Psoas muscle (tissue), 8 donors: ENCODE measurements around the gene ALDOC. TPM values are rescaled to one million over a fixed set of nuclear protein-coding genes. Genes with fewer than 3 reads are reported as not detected.
"Not testable (repeated sequence)": the region's sequence is repeated elsewhere in the genome, so short reads cannot be mapped to it uniquely, and the experiment has no call there.

Experiments used
- ATAC-seq, 4 donors: fragments of 200-7000 bp; cut with Tn5 transposase; one replicate each; pipeline ENCODE4 v1.9.1; 2020; ENCODE audit warnings: moderate library complexity in 3 of 4, mild to moderate bottlenecking in 2 of 4
- DNase-seq, 2 donors: peaks; one replicate each; pipeline ENCODE4 v3.0.0-alpha.2; 2020
- H3K27ac ChIP-seq: fragments of 200-600 bp; one replicate; pipeline ENCODE4 v1.8.0; 2022
- H3K27me3 ChIP-seq, 3 donors: fragments of 200-600 bp in 1 of 3; one replicate each; pipeline versions ENCODE4 v1.6.1 to v1.8.0; 2013 to 2022; ENCODE audit warnings: low read length in 2 of 3, mild to moderate bottlenecking in 2 of 3, moderate library complexity in 1 of 3; ENCODE audit not compliant: insufficient read depth in 3 of 3
- H3K36me3 ChIP-seq, 2 donors: fragments of 200-600 bp in 1 of 2; one replicate each; pipeline versions ENCODE4 v1.6.1 to v1.8.0; 2013 to 2022; ENCODE audit warnings: low read depth in 1 of 2, mild to moderate bottlenecking in 1 of 2, moderate library complexity in 1 of 2; ENCODE audit not compliant: insufficient read depth in 1 of 2
- H3K4me1 ChIP-seq: fragments of 200-600 bp; one replicate; pipeline ENCODE4 v1.8.0; 2022
- H3K4me3 ChIP-seq: fragments of 200-600 bp; one replicate; pipeline ENCODE4 v1.8.0; 2022; ENCODE audit warnings: mild to moderate bottlenecking
- H3K9me3 ChIP-seq: fragments of 200-600 bp; one replicate; pipeline ENCODE4 v1.8.0; 2022
- CTCF ChIP-seq: fragments of 200-600 bp; IDR thresholded peaks from one replicate; pipeline ENCODE4 v1.8.0; 2022; ENCODE audit warnings: antibody characterized with exemption
- WGBS, 3 donors: extraction: QIAGEN DNeasy Blood & Tissue Kit; methylation state at CpG; one replicate each; pipeline versions ENCODE4 v1.1.6 to v1.1.7; 2013; 5-methylcytosine and 5-hydroxymethylcytosine counted together
- intact Hi-C, 2 donors: fragments of 100-400 bp; cut with DNase I; formaldehyde crosslinking; loops; one replicate each; pipeline versions ENCODE4 v1.11.0 to v1.14.2; 2022
- polyA plus RNA-seq, 3 donors: library from polyadenylated mRNA; stranded (reverse); fragments of 200-250 nt; gene quantifications; one replicate each; pipeline ENCODE4 v1.2.3, GENCODE V29; 2013
- total RNA-seq, 4 donors: library from RNA; stranded (reverse); fragmentation: NEBNext Ultra II Directional in 2 of 4; extraction: Animal tissue kit (Norgen Biotek cat#: 25700) in 2 of 4; gene quantifications; one replicate each; pipeline versions ENCODE4 v1.2.1 to v1.2.4, GENCODE V29; 2021 to 2023
- donor health status: healthy with polysubstance abuse.
- donor health status: DM: no; HTN: no; CAD: no; lungs with moderate emphysema.
- donor health status: Bipolar disorder and iron deficiency.
- donor health status: healthy.
- donor health status: DM: yes; HTN: yes; CAD: no.
- donor health status: DM: no; HTN: no; CAD: no.
- donor health status: DM: no; HTN: no; CAD: no.
- donor health status: DM: yes; HTN: yes; CAD: no.

ALDOC gene
- total and polyA plus RNA-seq, 7 donors: 1.2 to 2.9 (median 1.7) TPM

GRCh38 chr17:28579526-28579925 is 2.8 kb upstream of the ALDOC start:
- Histone ChIP-seq H3K27ac (no peak overlapping the region), H3K36me3 (no peaks in the 10 kb centered on the region), H3K4me3 (no peak overlapping the region), H3K9me3 (no peaks in the 10 kb centered on the region), H3K27me3 (no peaks in the 10 kb centered on the region), H3K4me1 (no peaks in the 10 kb centered on the region)
- ATAC-seq (no peak), DNase-seq (no peak)
- no peak for TF ChIP-seq CTCF
- WGBS, 3 donors: 85 to 95% (median 92%) methylated on average over 4 of the region's 4 CpGs
- intact Hi-C loops: no loop called here

- H3K4me1 ChIP-seq: no peaks in the 10 kb centered on the region
- H3K27me3 ChIP-seq: no peaks in the 10 kb centered on the region
- no peak for DNase-seq
- no peaks in the 10 kb centered on the region for H3K36me3 ChIP-seq
- TF ChIP-seq CTCF: no peak
- 98 to 99% (median 99%) methylated on average over 8 of the region's 8 CpGs for WGBS, 3 donors
- ATAC-seq: no peak
- no peak overlapping the region for H3K27ac ChIP-seq
- intact Hi-C loops: no loop called here
- H3K9me3 ChIP-seq: no peaks in the 10 kb centered on the region
- no peak overlapping the region for H3K4me3 ChIP-seq
These were observed 1.8 kb upstream of the ALDOC start for GRCh38 chr17:28578246-28579195.

- no peak overlapping the region for H3K27ac ChIP-seq
- ATAC-seq (no peak), DNase-seq (no peak)
- H3K9me3 ChIP-seq: no peaks in the 10 kb centered on the region
- H3K4me3 ChIP-seq: no peak overlapping the region
- no peak for TF ChIP-seq CTCF
- H3K36me3 ChIP-seq: no peaks in the 10 kb centered on the region
- no peaks in the 10 kb centered on the region for H3K27me3 ChIP-seq
- peaks cover under 1% of the 10 kb centered on the region for H3K4me1 ChIP-seq
- intact Hi-C loops: no loop called here
- 98 to 100% (median 100%) methylated on average over 3 of the region's 3 CpGs for WGBS, 3 donors
These were observed 750 bp upstream of the ALDOC start for GRCh38 chr17:28577466-28577824.

GRCh38 chr17:28576016-28576415 is 679 bp downstream of the ALDOC start:
- WGBS, 3 donors: 63 to 72% (median 66%) methylated on average over 3 of the region's 3 CpGs
- ATAC-seq, intact Hi-C loops, H3K4me1 ChIP-seq, H3K27ac ChIP-seq, H3K36me3 ChIP-seq, H3K9me3 ChIP-seq, DNase-seq, H3K27me3 ChIP-seq, H3K4me3 ChIP-seq: not testable (repeated sequence)

GRCh38 chr17:28575126-28575795 is 1.4 kb downstream of the ALDOC start:
- ATAC-seq (no peak), DNase-seq (no peak)
- no peak overlapping the region for H3K27ac ChIP-seq
- peaks cover 9% of the 10 kb centered on the region for H3K4me1 ChIP-seq
- intact Hi-C loops: no loop called here
- WGBS, 3 donors: 91 to 94% (median 92%) methylated on average over 14 of the region's 14 CpGs
- H3K36me3 ChIP-seq: no peaks in the 10 kb centered on the region
- H3K9me3 ChIP-seq: no peaks in the 10 kb centered on the region
- H3K4me3 ChIP-seq: no peak overlapping the region
- TF ChIP-seq CTCF: no peak
- no peaks in the 10 kb centered on the region for H3K27me3 ChIP-seq
